GM18508 (cell line): ENCODE measurements around the gene OR8K3.

ENCODE experiments used
- ATAC-seq: cut with Tn5 transposase; IDR thresholded peaks from one replicate; pipeline ENCODE4 v1.9.1; 2021; ENCODE audit warnings: moderate number of reproducible peaks; ENCODE audit not compliant: insufficient read depth, unreplicated experiment

OR8K3 gene

DNA sequence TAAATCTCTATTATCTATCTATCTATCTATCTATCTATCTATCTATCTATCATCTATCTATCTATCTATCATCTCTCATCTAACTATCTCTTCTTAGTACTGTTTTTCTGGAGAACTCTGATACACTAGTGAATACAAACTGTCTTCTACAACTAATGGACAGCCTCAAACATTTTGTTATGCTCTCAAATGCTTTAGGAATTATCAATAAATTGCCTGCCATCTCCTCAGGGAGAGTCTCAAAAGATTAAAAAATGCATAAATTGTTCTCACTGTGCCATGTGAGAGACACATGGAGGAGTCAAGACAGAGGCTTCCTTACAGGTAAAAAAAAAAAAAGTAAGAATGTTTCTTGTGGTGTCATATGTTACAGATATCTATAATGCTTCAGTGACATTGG is at the start of gene OR8K3:
OR8K3 (plus strand) TSS at position 301 of the 400 bp plus-strand sequence. CDS start 3,163 bp downstream, outside the sequence.
- ATAC-seq, result no peak

DNA sequence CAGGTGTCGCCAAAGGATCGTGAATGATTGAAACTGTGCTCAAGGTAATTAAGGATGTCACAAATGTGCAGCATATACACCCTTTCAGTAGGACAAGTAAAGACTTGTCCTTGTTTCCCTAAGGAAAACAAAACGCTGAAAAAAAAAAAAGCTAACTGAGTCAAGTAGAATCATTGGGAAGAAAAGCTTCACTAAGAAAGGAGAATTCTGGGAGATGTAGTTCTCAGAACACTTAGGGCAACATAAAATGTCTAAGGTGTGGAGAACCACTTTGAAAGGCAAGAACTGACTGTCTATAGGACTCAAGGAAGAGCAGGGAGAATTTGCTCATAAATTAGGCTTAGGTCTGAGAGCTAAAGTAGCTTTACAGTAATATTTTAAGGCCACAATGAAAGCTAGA is 43.9 kb upstream of the OR8K3 start:
- no peak for ATAC-seq

DNA sequence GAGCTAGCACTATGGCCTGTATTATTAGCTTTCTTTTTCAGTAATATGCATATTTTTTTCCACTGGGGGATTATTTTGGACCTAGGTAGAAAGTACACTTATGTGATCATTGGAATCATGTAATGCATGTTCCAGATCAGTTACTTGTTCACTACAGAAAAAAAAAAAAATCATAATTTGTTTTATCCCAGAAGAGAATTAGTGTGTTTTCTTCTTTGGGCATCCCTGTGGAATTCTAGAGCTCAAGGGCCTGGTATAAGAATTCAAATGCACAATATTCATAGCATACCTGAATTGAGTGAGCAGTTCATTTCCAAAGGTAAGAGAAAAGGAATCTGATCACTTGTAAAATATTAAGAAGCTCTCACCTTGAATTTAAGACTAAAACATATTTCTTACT is 41.1 kb upstream of the OR8K3 start, which contains the start of gene OR5T1:
OR5T1 (plus strand) TSS at position 301 of the 400 bp plus-strand sequence. CDS start 1,485 bp downstream, outside the sequence.
- ATAC-seq, result no peak

DNA sequence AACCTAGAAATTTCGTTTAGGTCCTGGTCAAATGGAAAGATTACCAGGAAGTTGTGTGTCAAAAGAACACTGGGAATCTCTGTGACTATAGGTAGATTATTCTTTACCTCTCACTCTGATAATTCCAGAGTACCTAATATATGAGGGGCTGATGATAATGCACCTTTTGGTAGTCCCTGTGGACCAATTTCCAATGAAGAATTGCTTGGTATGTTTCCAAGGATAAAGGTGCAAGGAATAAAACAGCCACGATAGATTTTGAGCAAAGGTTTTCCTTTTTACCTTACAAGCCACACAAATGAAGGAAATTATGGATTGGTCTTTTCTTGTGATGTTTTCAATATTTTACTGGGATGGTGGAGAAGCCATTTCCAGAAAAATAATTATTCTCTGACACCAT is 22.8 kb upstream of the OR8K3 start, which contains the start of gene OR8H1:
OR8H1 (minus strand) TSS at position 101 of the 400 bp plus-strand sequence. CDS start 1,192 bp downstream, outside the sequence.
- ATAC-seq, result no peak

DNA sequence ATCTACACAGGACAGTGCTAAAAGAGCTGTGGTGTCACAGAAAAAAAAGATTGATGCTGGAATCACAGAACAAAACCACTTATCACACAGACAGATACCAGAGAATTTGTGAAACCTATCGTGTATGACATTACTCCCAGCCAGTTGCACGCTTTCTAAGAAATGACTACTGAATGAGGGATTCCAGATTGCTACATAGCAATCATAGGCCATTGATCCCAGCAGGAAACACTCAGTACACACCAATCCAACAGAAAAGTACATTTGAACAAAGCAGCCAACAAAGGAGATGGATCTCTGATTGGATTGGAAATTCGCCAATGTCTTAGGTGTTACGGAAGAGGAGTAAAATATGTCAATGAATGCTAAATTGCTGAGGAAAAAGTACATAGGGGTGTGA is 18.0 kb upstream of the OR8K3 start:
- ATAC-seq, result no peak

DNA sequence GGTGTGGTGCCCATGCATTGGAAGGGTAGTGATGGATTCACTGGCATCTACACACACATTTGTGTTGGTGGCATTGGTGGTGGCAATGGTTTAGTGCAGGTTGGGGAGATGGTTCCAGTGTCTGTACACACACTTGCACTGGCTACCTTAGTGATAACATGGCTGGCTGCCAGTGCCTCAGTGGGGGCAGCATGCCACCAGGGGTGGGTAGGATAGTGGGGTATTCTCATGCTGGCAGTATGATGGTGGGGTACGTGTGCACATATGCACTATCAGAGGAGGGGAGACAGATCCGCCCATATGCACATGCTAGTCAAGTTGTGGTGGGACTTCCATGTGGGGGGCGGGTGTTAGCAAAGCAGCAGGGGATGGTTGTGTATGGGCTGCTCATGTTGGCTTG is 7.1 kb upstream of the OR8K3 start:
- no peak for ATAC-seq

DNA sequence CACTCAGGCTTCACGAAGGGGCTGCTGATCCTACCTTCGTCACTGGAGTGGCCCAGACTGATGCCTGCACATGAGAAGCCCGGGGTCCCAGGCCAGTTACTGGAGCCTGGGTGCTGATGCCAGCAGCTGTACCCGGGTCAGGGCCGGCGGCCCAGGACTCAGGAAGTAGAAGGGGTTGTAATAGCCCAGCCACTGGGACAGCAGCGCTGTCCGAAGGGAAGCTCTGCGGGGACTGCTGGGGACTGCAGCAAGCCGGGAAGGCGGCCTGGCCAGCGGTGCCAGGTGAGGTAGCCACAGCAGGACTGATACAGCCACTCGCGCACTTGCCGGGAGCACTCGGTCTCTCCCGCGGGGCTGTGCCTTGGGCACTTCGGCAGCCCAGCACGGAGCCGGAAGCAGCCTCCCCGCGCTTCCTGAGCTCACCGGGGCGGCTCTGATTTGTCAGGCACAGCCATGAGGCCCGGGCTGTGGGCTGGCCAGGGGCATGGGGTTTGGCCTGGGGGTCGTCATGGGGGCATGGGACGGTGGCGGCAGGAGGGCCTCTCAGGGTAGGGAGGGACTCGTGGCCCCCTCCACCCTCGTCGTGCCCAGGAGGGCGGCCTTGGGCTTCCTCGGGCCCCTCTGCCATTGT is 17.0 kb downstream of the OR8K3 start:
- no peak for ATAC-seq

DNA sequence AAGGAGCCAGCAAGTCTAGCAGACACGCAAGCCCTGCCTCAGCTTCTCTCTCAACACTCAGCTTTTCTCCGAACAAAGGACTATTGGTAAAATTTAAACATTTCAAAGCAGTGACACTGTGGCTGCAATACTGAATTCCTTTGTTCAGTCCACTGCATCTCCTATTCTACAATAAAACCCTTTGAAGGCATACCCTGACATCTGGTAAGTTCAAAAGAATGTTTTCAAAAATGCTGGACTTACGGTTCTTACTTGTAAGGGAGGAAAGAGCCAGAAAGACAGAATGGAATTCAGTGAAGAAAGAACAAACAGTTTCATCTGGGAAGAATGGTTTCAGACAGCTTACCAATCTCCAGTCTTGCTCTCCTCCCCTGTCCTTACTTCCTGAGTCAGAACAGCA is 18.2 kb downstream of the OR8K3 start:
- no peak for ATAC-seq

DNA sequence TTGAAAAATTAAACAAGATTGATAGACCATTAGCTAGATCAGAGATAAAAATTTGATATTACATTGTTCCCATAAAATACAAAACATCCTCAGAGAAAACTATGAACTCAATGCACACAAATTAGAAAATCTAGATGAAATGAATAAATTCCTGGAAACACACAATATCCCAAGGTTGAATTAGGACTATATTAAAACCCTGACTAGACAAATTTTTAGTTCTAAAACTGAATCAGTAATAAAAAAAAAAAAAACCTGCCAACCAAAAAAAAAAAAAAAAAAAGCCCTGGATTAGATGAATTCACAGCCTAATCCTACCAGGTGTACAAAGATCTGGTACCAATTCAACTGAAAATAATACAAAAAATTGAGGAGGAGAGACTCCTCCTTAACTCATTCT is 25.3 kb downstream of the OR8K3 start:
- no peak for ATAC-seq

DNA sequence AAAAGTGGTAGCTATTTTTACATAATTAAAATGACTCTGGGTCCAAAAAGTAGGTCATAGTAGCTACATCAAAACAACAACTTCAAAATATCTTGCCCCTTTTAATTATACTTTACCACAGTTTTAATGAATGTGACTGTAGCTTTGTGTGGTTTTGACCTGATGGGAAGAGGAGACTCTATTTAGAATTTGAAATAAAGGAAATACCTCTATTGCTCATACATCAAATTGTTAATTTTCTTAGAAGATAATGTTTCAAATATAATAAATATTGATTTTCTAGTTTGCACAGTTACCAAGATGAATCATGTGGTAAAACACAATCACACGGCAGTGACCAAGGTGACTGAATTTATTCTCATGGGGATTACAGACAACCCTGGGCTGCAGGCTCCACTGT is 30.8 kb downstream of the OR8K3 start, which contains the start of gene OR8K1:
OR8K1 (plus strand) TSS at position 301 of the 400 bp plus-strand sequence; CDS start at position 301, 0 bp downstream.
- ATAC-seq, result no peak

DNA sequence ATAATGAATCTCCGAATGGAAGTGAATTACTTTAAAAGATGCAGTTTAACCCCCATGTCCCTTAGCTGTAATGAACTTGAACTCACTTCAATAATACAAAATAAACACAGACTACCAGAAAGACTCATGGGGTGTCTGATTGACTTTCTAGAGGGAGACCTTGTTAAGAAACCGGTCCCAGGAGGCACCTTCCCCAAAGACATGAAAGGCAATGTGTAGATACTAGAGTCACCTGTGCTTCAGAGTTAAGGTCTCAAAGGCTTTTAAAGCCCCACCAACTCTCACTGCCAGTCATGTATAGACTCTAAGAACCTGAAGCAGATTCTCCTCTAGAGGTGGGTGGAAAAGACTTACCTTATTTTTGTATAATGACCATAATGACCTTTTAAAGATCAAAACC is 39.0 kb downstream of the OR8K3 start, which contains the start of gene OR8J1:
OR8J1 (plus strand) TSS at position 301 of the 400 bp plus-strand sequence. CDS start 5,956 bp downstream, outside the sequence.
- no peak for ATAC-seq
